ENCODE measurements around the gene GIN1.

DNA sequence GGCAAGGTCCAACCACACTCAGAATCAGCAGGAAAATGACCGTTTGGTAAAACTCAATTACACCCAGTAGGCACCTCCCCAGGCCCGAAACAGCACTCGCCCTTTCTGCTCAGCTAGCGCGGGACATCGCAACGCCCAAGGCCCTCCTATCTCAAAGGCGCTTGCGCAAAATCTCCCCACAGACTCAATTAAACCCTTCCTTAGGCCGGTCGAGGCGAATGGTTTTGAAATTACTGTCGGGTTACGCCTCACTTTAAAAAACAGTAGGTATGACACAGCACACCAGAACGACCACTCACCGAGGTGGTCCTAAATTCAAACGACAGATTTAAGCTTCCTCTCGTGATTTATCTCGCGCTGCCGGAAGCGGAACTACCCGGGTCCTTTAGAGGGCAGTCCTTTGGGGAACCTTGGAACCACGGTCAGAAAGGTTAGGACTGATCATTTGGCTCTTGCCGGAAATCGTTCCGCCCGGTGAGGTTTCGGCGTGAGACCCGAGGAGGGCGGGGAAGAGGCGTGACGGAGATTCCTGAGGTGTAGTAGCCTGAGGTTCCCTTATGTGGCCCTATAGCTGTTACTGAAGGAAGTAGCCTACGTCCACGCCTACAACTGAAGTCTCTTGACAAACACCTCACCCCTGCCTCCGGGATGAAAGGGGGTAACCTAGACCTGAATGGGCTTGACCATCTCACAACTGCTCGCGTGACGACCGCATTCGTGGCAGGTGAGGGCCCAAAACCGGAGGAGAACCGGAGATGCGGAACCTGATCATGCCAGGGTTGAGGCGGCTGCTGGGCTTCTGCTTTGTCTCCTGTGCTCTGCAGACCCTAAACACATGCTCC, at the start of gene GIN1, which contains the start of gene PPIP5K2:
- TF ChIP-seq, protein P1, sequence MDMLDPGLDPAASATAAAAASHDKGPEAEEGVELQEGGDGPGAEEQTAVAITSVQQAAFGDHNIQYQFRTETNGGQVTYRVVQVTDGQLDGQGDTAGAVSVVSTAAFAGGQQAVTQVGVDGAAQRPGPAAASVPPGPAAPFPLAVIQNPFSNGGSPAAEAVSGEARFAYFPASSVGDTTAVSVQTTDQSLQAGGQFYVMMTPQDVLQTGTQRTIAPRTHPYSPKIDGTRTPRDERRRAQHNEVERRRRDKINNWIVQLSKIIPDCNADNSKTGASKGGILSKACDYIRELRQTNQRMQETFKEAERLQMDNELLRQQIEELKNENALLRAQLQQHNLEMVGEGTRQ (IDR thresholded peaks at IDR 0.05; ENCODE audit: borderline replicate concordance, low read depth, low read length), result no peak; the same call in 1 of the 2 replicates
- TF ChIP-seq BACH1 (IDR thresholded peaks at IDR 0.05; ENCODE audit: borderline replicate concordance) (peak; percentile 34; the same call in 1 of the 2 replicates), TCF12 (IDR thresholded peaks at IDR 0.05; ENCODE audit: low read depth, low read length) (0 out of 2 replicates have a peak, but pooled peaks have one; percentile 29), POLR2AphosphoS2 (IDR thresholded peaks at IDR 0.05; ENCODE audit: low read depth, low read length) (0 out of 2 replicates have a peak, but pooled peaks have one; percentile 75), ZNF274 (IDR thresholded peaks at IDR 0.05; ENCODE audit: insufficient read depth, insufficient read length) (no peak), YY1 (IDR thresholded peaks at IDR 0.05; ENCODE audit: low read depth, low read length) (peak; percentile 82), POLR2A (IDR thresholded peaks at IDR 0.05; ENCODE audit: low read depth, low read length) (peak; percentile 75), ZZZ3 (IDR thresholded peaks at IDR 0.05; ENCODE audit: control insufficient read depth, insufficient read length, low read depth) (no peak), ZNF207 (IDR thresholded peaks at IDR 0.05; ENCODE audit: borderline replicate concordance) (peak; percentile 99), PML (IDR thresholded peaks at IDR 0.05; ENCODE audit: low read length) (peak; percentile 88)
- TF ChIP-seq, protein P2, sequence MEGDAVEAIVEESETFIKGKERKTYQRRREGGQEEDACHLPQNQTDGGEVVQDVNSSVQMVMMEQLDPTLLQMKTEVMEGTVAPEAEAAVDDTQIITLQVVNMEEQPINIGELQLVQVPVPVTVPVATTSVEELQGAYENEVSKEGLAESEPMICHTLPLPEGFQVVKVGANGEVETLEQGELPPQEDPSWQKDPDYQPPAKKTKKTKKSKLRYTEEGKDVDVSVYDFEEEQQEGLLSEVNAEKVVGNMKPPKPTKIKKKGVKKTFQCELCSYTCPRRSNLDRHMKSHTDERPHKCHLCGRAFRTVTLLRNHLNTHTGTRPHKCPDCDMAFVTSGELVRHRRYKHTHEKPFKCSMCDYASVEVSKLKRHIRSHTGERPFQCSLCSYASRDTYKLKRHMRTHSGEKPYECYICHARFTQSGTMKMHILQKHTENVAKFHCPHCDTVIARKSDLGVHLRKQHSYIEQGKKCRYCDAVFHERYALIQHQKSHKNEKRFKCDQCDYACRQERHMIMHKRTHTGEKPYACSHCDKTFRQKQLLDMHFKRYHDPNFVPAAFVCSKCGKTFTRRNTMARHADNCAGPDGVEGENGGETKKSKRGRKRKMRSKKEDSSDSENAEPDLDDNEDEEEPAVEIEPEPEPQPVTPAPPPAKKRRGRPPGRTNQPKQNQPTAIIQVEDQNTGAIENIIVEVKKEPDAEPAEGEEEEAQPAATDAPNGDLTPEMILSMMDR (IDR thresholded peaks at IDR 0.05 in 2 of 3, conservative IDR thresholded peaks at IDR 0.05 in 1 of 3; ENCODE audit: control insufficient read depth in 2 of 3, extremely low read depth in 1 of 3, insufficient read depth in 1 of 3, low read depth in 3 of 3, low read length in 3 of 3), result no peak
- TF ChIP-seq, protein P3, sequence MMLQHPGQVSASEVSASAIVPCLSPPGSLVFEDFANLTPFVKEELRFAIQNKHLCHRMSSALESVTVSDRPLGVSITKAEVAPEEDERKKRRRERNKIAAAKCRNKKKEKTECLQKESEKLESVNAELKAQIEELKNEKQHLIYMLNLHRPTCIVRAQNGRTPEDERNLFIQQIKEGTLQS (IDR thresholded peaks at IDR 0.05; ENCODE audit: borderline replicate concordance, extremely low read depth, low read depth, low read length), result no peak
- TF ChIP-seq, protein P4, sequence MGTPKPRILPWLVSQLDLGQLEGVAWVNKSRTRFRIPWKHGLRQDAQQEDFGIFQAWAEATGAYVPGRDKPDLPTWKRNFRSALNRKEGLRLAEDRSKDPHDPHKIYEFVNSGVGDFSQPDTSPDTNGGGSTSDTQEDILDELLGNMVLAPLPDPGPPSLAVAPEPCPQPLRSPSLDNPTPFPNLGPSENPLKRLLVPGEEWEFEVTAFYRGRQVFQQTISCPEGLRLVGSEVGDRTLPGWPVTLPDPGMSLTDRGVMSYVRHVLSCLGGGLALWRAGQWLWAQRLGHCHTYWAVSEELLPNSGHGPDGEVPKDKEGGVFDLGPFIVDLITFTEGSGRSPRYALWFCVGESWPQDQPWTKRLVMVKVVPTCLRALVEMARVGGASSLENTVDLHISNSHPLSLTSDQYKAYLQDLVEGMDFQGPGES (IDR thresholded peaks at IDR 0.05), result peak; percentile 57; the same call in 1 of the 2 replicates
